Gastroesophageal sphincter (tissue), 3 donors: ENCODE measurements around the gene MLLT10.

Source experiments
- EP300 ChIP-seq: sonication (generic); formaldehyde crosslinking; IDR thresholded peaks from one replicate; pipeline ENCODE4 v1.6.1; 2017; ENCODE audit warnings: antibody characterized with exemption, mild to moderate bottlenecking
- POLR2A ChIP-seq, 2 donors: fragments of 450-650 bp; IDR thresholded peaks; one replicate each; pipeline ENCODE4 v1.6.1; 2017; ENCODE audit warnings: antibody characterized with exemption in 2 of 2, mild to moderate bottlenecking in 2 of 2, moderate library complexity in 1 of 2
- TF ChIP-seq, protein P1 (sequence below), 4 experiments: fragments of 200-600 bp in 2 of 4; fragments of 450-650 bp in 2 of 4; sonication (generic) in 1 of 4; IDR thresholded peaks; one replicate each; pipeline ENCODE4 v1.5.1; 2017 to 2019; ENCODE audit warnings: antibody characterized with exemption in 4 of 4, mild to moderate bottlenecking in 2 of 4, moderate library complexity in 2 of 4

DNA sequence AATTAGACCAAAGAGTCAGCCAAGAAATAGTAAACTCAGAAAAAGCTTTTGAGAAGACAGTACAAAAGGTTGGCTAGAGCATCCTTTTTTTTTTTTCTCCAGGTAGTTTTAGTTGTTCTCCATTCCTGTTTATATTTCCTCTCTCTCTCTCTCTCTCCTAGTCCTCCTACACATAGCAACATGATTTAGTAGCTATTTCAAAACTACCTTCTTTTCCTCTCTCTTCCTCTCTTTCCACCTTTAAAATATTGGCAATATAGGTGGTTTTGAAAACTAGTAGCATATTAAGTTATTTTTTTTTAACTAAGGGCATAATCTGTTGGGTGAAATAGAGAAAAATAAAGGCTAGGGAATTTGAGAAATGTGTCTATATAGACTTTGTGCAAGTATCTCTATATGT lies 13.5 kb upstream of the MLLT10 start:
- TF ChIP-seq, protein P1, sequence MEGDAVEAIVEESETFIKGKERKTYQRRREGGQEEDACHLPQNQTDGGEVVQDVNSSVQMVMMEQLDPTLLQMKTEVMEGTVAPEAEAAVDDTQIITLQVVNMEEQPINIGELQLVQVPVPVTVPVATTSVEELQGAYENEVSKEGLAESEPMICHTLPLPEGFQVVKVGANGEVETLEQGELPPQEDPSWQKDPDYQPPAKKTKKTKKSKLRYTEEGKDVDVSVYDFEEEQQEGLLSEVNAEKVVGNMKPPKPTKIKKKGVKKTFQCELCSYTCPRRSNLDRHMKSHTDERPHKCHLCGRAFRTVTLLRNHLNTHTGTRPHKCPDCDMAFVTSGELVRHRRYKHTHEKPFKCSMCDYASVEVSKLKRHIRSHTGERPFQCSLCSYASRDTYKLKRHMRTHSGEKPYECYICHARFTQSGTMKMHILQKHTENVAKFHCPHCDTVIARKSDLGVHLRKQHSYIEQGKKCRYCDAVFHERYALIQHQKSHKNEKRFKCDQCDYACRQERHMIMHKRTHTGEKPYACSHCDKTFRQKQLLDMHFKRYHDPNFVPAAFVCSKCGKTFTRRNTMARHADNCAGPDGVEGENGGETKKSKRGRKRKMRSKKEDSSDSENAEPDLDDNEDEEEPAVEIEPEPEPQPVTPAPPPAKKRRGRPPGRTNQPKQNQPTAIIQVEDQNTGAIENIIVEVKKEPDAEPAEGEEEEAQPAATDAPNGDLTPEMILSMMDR (IDR thresholded peaks at IDR 0.05): no peak
- TF ChIP-seq EP300: no peak
- no peak for TF ChIP-seq POLR2A (IDR thresholded peaks at IDR 0.05)
